Activated CD4-positive, alpha-beta memory T cell treated with anti-CD3 and anti-CD28 coated beads, Interleukin-2, amount 10 ng/mL, durations not matched to agents 7 days and 5 days (primary cell): ENCODE data around the gene LIN37. TPM values are rescaled to one million over a fixed set of nuclear protein-coding genes. Genes with fewer than 3 reads are reported as not detected.
A peak's percentile ranks its signal among the peaks of the same experiment; 100 is the strongest.
"Not testable (repeated sequence)": the region's sequence is repeated elsewhere in the genome, so short reads cannot be mapped to it uniquely, and the experiment has no call there.

ENCODE experiments used
- CTCF ChIA-PET: fragments of 350-600 bp; sonication (Branson Sonifier 250); formaldehyde crosslinking; loops from one replicate; lab custom pipeline; 2021; ENCODE audit warnings: antibody characterized with exemption, inconsistent platforms; lab: Charles Lee
- POLR2A ChIA-PET: fragments of 350-600 bp; sonication (Branson Sonifier 250); formaldehyde crosslinking; loops from one replicate; lab custom pipeline; 2021; ENCODE audit warnings: antibody characterized with exemption; lab: Charles Lee
- DNase-seq: peaks from one replicate; pipeline ENCODE4 v3.0.0-alpha.2; 2020
- H3K27ac Mint-ChIP-seq: one replicate; pipeline ENCODE4 v1.8.0; 2021; ENCODE audit warnings: mild to moderate bottlenecking, mixed read lengths
- H3K27me3 Mint-ChIP-seq: one replicate; pipeline ENCODE4 v1.8.0; 2021; ENCODE audit warnings: mixed read lengths
- H3K36me3 Mint-ChIP-seq: one replicate; pipeline ENCODE4 v1.8.0; 2021; ENCODE audit warnings: low read depth, mixed read lengths
- H3K4me1 Mint-ChIP-seq: one replicate; pipeline ENCODE4 v1.8.0; 2021; ENCODE audit warnings: mixed read lengths
- H3K4me3 Mint-ChIP-seq: one replicate; pipeline ENCODE4 v1.8.0; 2021; ENCODE audit warnings: mild to moderate bottlenecking, mixed read lengths
- H3K9me3 Mint-ChIP-seq: one replicate; pipeline ENCODE4 v1.8.0; 2021; ENCODE audit warnings: mixed read lengths
- total RNA-seq, 2 experiments: library from RNA; stranded (reverse); gene quantifications; one replicate each; pipeline ENCODE4 v1.2.3, GENCODE V29; 2021

Gene LIN37
- total RNA-seq, 2 experiments from 2014 or later, result 13.1 to 16.2 TPM

DNA sequence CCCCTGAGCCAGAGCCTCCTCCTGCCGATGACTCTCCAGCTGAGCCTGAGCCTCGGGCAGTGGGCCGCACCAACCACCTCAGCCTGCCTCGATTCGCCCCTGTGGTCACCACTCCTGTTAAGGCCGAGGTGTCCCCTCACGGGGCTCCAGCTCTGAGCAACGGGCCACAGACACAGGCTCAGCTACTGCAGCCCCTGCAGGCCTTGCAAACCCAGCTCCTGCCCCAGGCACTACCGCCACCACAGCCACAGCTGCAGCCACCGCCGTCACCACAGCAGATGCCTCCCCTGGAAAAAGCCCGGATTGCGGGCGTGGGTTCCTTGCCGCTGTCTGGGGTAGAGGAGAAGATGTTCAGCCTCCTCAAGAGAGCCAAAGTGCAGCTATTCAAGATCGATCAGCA, 27.0 kb upstream of the LIN37 start:
- Mint-ChIP-seq H3K9me3 (no peaks in the 10 kb centered on the region), H3K4me1 (peaks cover 23% of the 10 kb centered on the region), H3K36me3 (peaks cover 64% of the 10 kb centered on the region), H3K4me3 (peak overlapping the region; percentile 17), H3K27me3 (no peaks in the 10 kb centered on the region), H3K27ac (no peak overlapping the region)
- no peak for DNase-seq
- ChIA-PET POLR2A (interaction anchor here (0.9 to 5.1 kb wide), 7 partner anchors 9 to 27 kb away, joined by 3 to 45 read pairs (median 6); partner anchors contain the start of genes IGFLR1, LIN37, PSENEN and U2AF1L4), CTCF (interaction anchor here (1.1 kb wide), 1 partner anchor 16 kb away, joined by 4 read pairs; no protein-coding TSS in a partner anchor)

DNA sequence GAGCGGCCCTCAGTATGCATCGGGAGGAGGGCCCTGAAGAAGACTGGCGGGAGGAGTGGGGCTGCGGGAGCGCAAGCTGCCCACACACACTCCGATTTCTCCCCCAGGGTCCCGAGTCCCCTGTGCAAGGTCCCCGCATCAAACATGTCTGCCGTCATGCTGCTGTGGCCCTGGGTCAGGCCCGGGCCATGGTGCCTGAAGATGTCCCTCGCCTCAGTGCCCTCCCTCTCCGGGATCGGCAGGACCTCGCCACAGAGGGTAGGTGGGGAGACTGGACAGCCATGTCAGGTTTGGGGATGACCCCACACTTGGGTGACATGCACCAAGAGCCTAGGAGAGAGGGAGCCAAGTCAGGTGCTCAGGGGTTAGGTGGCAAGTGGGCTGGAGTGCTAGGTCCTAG, 25.9 kb upstream of the LIN37 start:
- ChIA-PET CTCF (interaction anchor here (0.8 kb wide), 1 partner anchor 103 kb away, joined by 3 read pairs; no protein-coding TSS in a partner anchor), POLR2A (interaction anchor here (1.1 to 5.1 kb wide), 4 partner anchors 10 to 28 kb away, joined by 5 to 45 read pairs (median 10); partner anchors contain the start of gene IGFLR1)
- H3K36me3 Mint-ChIP-seq, result peaks cover 65% of the 10 kb centered on the region
- no peaks in the 10 kb centered on the region for H3K27me3 Mint-ChIP-seq
- peaks cover 19% of the 10 kb centered on the region for H3K4me1 Mint-ChIP-seq
- DNase-seq, result no peak
- H3K4me3 Mint-ChIP-seq, result no peak overlapping the region
- no peak overlapping the region for H3K27ac Mint-ChIP-seq
- no peaks in the 10 kb centered on the region for H3K9me3 Mint-ChIP-seq

DNA sequence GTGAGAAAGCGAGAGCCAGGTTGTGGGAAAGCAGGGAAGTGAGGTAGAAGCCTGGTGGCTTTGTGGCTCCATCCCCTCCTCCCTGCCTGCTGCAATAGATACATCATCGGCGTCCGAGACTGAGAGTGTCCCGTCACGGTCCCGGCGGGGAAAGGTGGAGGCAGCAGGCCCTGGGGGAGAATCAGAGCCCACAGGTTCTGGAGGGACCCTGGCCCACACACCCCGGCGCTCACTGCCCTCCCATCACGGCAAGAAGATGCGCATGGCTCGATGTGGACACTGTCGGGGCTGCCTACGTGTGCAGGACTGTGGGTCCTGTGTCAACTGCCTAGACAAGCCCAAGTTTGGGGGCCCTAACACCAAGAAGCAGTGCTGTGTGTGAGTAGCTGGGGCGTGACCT, 25.5 kb upstream of the LIN37 start:
- no peak overlapping the region for H3K27ac Mint-ChIP-seq
- no peaks in the 10 kb centered on the region for H3K27me3 Mint-ChIP-seq
- H3K4me3 Mint-ChIP-seq, result no peak overlapping the region
- H3K9me3 Mint-ChIP-seq, result no peaks in the 10 kb centered on the region
- peaks cover 19% of the 10 kb centered on the region for H3K4me1 Mint-ChIP-seq
- POLR2A ChIA-PET, result interaction anchor here (0.7 to 2.7 kb wide), 4 partner anchors 11 to 85 kb away, joined by 3 to 15 read pairs (median 6); no protein-coding TSS in a partner anchor
- CTCF ChIA-PET, result no interaction called here
- DNase-seq, result no peak
- H3K36me3 Mint-ChIP-seq, result peaks cover 69% of the 10 kb centered on the region

DNA sequence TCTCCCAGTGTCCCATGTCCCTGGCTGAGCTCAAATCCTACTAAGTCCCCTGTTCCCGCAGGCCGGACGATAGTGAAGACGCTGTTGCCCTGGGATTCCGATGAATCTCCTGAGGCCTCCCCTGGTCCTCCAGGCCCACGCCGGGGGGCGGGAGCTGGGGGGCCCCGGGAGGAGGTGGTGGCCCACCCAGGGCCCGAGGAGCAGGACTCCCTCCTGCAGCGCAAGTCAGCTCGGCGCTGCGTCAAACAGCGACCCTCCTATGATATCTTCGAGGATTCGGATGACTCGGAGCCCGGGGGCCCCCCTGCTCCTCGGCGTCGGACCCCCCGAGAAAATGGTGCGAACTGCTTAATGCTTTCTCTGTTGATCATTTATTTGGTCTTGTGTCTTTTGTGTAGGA, 24.7 kb upstream of the LIN37 start:
- Mint-ChIP-seq H3K27me3 (no peaks in the 10 kb centered on the region), H3K36me3 (peaks cover 74% of the 10 kb centered on the region), H3K4me3 (no peak overlapping the region), H3K27ac (no peak overlapping the region), H3K4me1 (peaks cover 19% of the 10 kb centered on the region), H3K9me3 (no peaks in the 10 kb centered on the region)
- POLR2A ChIA-PET, result interaction anchor here (0.7 to 1.9 kb wide), 4 partner anchors 11 to 86 kb away, joined by 3 to 9 read pairs (median 4); no protein-coding TSS in a partner anchor
- CTCF ChIA-PET, result interaction anchor here (1.0 kb wide), 1 partner anchor 13 kb away, joined by 4 read pairs; no protein-coding TSS in a partner anchor
- DNase-seq, result no peak

DNA sequence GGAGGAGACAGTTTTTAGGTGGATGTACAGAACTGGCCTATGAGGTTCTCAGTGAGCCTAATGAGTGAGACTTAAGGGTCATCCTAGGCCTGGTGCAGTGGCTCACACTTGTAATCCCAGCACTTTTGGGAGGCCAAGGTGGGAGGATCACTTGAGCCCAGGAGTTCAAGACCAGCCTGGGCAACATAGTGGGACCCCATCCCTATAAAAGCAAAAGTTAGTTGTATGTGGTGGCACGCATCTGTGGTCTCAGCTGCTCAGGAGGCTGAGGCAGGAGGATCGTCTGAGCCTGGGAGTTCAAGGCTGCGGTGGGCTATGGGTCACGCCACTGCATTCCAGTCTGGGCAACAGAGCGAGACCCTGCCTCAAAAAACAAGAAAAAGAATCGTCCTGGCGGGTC, 24.2 kb upstream of the LIN37 start:
- H3K27me3 Mint-ChIP-seq, H3K27ac Mint-ChIP-seq, H3K9me3 Mint-ChIP-seq, H3K4me3 Mint-ChIP-seq, DNase-seq: not testable (repeated sequence)
- H3K36me3 Mint-ChIP-seq, result peaks cover 76% of the 10 kb centered on the region
- ChIA-PET CTCF (interaction anchor here (1.0 kb wide), 1 partner anchor 13 kb away, joined by 4 read pairs; no protein-coding TSS in a partner anchor), POLR2A (interaction anchor here (1.0 to 1.9 kb wide), 3 partner anchors 11 to 87 kb away, joined by 4 to 9 read pairs (median 5); no protein-coding TSS in a partner anchor)
- H3K4me1 Mint-ChIP-seq, result peaks cover 15% of the 10 kb centered on the region

DNA sequence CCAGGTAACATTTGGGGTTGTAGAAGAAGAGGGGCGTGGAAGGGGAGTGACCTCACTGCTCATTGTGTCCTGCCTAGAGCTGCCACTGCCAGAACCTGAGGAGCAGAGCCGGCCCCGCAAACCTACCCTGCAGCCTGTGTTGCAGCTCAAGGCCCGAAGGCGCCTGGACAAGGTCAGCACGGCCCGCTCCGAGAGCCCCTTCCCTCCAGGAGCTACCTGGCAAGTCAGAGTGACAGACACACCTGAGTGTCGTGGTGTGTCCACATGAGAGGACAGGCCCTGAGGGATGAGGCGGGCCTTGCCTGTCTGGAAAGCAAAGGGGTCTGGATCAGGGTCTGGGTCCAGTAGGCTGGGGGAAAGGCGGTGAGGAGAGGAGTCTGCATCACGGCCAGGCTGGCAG, 23.8 kb upstream of the LIN37 start:
- H3K36me3 Mint-ChIP-seq, result peaks cover 80% of the 10 kb centered on the region
- H3K27ac Mint-ChIP-seq, result no peak overlapping the region
- H3K27me3 Mint-ChIP-seq, result no peaks in the 10 kb centered on the region
- H3K4me1 Mint-ChIP-seq, result peaks cover 11% of the 10 kb centered on the region
- CTCF ChIA-PET, result no interaction called here
- POLR2A ChIA-PET, result interaction anchor here (1.7 to 1.9 kb wide), 2 partner anchors 16 to 87 kb away, joined by 5 to 9 read pairs; no protein-coding TSS in a partner anchor
- no peak overlapping the region for H3K4me3 Mint-ChIP-seq
- DNase-seq, result no peak
- no peaks in the 10 kb centered on the region for H3K9me3 Mint-ChIP-seq

DNA sequence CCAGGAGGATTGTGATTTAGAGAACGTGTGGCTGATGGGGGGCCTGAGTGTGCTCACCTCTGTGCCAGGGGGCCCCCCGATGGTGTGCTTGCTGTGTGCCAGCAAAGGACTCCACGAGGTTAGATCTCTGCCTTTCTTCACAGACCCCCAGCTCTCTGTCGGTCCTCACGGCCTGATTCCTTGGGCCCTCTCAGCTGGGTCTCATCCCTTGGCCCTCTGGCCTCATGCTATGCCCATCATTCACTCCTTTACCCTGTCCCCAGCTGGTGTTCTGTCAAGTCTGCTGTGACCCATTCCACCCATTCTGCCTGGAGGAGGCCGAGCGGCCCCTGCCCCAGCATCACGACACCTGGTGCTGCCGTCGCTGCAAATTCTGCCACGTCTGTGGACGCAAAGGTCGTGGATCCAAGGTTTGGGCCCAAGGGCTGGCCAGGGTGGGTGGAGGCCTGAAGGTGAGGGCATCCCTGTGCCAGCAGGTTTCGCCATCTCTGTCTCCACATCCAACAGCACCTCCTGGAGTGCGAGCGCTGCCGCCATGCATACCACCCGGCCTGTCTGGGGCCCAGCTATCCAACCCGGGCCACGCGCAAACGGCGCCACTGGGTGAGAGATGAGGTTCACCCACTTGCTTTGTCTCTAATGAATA, 23.0 kb upstream of the LIN37 start:
- Mint-ChIP-seq H3K27ac (no peak overlapping the region), H3K9me3 (no peaks in the 10 kb centered on the region), H3K36me3 (peaks cover 85% of the 10 kb centered on the region), H3K4me1 (peaks cover 7% of the 10 kb centered on the region), H3K4me3 (no peak overlapping the region), H3K27me3 (no peaks in the 10 kb centered on the region)
- CTCF ChIA-PET, result no interaction called here
- no peak for DNase-seq
- POLR2A ChIA-PET, result interaction anchor here (1.3 to 1.9 kb wide), 2 partner anchors 12 to 15 kb away, joined by 4 to 9 read pairs; no protein-coding TSS in a partner anchor

DNA sequence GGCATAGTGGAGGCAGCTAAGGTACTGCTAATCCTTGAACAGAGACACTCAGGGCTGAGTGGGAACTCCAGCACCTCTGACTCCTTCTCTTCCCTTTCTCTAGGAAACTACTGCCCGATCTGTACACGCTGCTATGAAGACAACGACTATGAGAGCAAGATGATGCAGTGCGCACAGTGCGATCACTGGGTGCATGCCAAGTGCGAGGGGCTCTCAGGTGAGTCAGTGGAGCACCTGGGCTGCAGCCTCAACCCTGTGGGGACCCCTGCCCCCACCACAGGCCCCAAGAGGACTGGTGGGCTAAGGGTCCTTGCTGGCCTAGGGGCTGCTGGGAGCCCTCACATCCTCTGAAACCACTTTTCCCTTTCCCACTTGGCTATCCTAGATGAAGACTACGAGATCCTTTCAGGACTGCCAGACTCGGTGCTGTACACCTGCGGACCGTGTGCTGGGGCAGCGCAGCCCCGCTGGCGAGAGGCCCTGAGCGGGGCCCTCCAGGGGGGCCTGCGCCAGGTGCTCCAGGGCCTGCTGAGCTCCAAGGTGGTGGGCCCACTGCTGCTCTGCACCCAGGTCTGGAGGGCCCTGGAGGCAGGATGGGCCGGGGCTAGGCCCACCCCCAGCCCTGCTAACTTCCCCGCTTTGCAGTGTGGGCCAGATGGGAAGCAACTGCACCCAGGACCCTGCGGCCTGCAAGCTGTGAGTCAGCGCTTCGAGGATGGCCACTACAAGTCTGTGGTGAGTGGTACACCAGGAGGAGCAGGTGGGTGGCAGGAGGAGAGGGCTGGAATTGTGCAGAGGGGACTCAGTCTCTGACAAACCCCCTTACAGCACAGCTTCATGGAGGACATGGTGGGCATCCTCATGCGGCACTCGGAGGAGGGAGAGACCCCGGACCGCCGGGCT, 21.1 kb upstream of the LIN37 start:
- no peak for DNase-seq
- Mint-ChIP-seq H3K4me3 (no peak overlapping the region), H3K27ac (no peak overlapping the region), H3K27me3 (no peaks in the 10 kb centered on the region), H3K9me3 (no peaks in the 10 kb centered on the region), H3K36me3 (peaks cover 88% of the 10 kb centered on the region), H3K4me1 (peaks cover 1% of the 10 kb centered on the region)
- CTCF ChIA-PET, result no interaction called here
- POLR2A ChIA-PET, result interaction anchor here (0.7 to 1.9 kb wide), 5 partner anchors 7 to 17 kb away, joined by 3 to 7 read pairs (median 4); no protein-coding TSS in a partner anchor

DNA sequence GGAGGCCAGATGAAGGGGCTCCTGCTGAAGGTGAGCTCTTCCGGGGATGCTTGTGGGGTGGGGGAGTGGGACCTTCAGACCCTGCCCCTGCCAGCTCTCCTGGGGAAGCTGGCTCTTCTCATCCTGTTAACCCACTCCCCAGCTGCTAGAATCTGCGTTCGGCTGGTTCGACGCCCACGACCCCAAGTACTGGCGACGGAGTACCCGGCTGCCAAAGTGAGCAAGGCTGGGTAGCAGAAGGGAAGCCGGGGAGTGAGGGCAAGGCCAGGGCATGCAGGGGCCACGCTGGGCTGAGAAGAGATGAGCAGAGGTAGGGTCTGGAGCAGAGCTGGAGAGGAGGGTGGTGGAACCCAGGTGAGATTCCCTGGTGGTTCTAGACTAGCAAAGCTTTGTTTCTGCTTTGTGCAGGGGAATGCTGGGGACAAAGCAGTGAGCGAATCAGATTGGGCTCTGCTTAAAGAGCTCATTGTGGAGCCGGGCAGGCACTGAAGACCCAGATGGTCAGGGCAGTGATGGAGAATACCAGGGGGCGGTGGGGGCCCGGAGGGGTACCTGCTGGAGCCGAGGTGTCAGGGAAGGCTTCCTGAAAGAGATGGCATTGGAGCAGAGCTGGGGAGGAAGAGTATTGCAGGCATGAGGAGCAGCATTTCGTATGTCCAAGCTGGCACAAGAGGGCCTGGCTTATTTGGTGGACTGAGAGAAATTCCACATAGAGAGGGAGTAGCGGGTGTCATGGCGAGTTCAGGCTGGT, 20.2 kb upstream of the LIN37 start:
- H3K36me3 Mint-ChIP-seq, result peaks cover 81% of the 10 kb centered on the region
- no peak overlapping the region for H3K27ac Mint-ChIP-seq
- POLR2A ChIA-PET, result interaction anchor here (0.7 to 1.9 kb wide), 4 partner anchors 8 to 16 kb away, joined by 3 to 7 read pairs (median 4); no protein-coding TSS in a partner anchor
- H3K4me1 Mint-ChIP-seq, result peaks cover 1% of the 10 kb centered on the region
- no peaks in the 10 kb centered on the region for H3K9me3 Mint-ChIP-seq
- H3K27me3 Mint-ChIP-seq, result no peaks in the 10 kb centered on the region
- no peak for DNase-seq
- no peak overlapping the region for H3K4me3 Mint-ChIP-seq
- CTCF ChIA-PET, result no interaction called here

DNA sequence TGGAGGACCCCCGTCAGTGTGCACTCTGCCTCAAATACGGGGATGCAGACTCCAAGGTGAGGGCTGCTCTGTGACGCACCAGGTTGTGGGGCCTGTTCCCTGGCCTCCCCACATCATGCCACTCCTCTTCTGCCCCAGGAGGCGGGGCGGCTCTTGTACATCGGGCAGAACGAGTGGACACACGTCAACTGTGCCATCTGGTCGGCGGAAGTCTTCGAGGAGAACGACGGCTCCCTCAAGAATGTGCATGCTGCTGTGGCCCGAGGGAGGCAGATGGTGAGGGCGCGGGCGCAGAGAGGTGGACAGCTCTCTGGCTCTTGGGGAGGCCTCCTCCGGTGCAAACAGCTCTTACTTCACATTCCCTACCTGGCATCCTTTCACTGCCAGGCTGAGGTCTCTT, 19.4 kb upstream of the LIN37 start:
- Mint-ChIP-seq H3K36me3 (peaks cover 78% of the 10 kb centered on the region), H3K27ac (no peak overlapping the region), H3K9me3 (no peaks in the 10 kb centered on the region), H3K4me3 (no peak overlapping the region), H3K4me1 (no peaks in the 10 kb centered on the region), H3K27me3 (no peaks in the 10 kb centered on the region)
- ChIA-PET POLR2A (interaction anchor here (1.6 to 1.9 kb wide), 2 partner anchors 10 to 11 kb away, joined by 5 to 7 read pairs; no protein-coding TSS in a partner anchor), CTCF (no interaction called here)
- no peak for DNase-seq

DNA sequence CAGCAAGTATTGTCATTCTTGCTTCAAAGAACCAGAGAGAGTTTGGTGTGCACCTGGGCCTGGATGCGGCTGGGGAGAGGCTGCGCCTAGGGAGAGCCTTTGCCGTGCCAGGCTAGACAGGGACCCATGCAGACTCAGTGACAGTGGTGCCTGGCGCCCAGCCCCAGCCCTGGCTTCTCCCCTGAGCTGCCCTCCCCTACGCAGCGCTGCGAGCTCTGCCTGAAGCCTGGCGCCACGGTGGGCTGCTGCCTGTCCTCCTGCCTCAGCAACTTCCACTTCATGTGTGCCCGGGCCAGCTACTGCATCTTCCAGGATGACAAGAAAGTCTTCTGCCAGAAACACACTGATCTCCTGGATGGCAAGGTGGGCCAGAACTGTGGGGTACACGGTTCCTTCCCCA, 18.6 kb upstream of the LIN37 start:
- Mint-ChIP-seq H3K27me3 (no peaks in the 10 kb centered on the region), H3K4me1 (no peaks in the 10 kb centered on the region), H3K36me3 (peaks cover 78% of the 10 kb centered on the region), H3K4me3 (no peak overlapping the region), H3K27ac (no peak overlapping the region), H3K9me3 (no peaks in the 10 kb centered on the region)
- ChIA-PET CTCF (no interaction called here), POLR2A (interaction anchor here (0.8 to 3.1 kb wide), 4 partner anchors 10 to 35 kb away, joined by 4 to 12 read pairs (median 6); partner anchors contain the start of gene IGFLR1)
- no peak for DNase-seq

DNA sequence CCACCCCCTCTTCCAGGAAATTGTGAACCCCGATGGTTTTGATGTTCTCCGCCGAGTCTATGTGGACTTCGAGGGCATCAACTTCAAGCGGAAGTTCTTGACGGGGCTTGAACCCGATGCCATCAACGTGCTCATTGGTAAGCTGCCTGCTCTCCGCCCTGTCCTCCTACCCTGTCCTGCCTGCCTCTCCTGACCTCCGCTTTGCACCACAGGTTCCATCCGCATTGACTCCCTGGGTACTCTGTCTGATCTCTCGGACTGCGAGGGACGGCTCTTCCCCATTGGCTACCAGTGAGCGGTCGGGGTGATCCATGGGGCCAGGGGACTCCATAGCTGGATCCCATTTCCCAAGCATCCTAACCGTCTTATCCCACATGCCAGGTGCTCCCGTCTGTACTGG, 18.1 kb upstream of the LIN37 start:
- H3K9me3 Mint-ChIP-seq, result no peaks in the 10 kb centered on the region
- DNase-seq, result no peak
- CTCF ChIA-PET, result interaction anchor here (0.6 kb wide), 1 partner anchor 16 kb away, joined by 3 read pairs; no protein-coding TSS in a partner anchor
- no peak overlapping the region for H3K4me3 Mint-ChIP-seq
- H3K36me3 Mint-ChIP-seq, result peaks cover 76% of the 10 kb centered on the region
- H3K27ac Mint-ChIP-seq, result no peak overlapping the region
- no peaks in the 10 kb centered on the region for H3K27me3 Mint-ChIP-seq
- H3K4me1 Mint-ChIP-seq, result no peaks in the 10 kb centered on the region
- POLR2A ChIA-PET, result interaction anchor here (0.8 to 3.1 kb wide), 5 partner anchors 10 to 36 kb away, joined by 3 to 12 read pairs (median 4); partner anchors contain the start of genes IGFLR1 and LIN37
